GM12878 (cell line): ENCODE data around the gene PPP3CA. TPM values are rescaled to one million over a fixed set of nuclear protein-coding genes. Genes with fewer than 3 reads are reported as not detected.
A peak's percentile ranks its signal among the peaks of the same experiment; 100 is the strongest.

Experiments used
- ATAC-seq: fragments of 200-7000 bp; cut with Tn5 transposase; 3 replicates; pipeline ENCODE4 v1.9.1; 2020; ENCODE audit warnings: mild to moderate bottlenecking, moderate library complexity
- BruUV-seq: library from RNA; stranded (reverse); fragments of 400-500 nt; replicated peaks from 2 replicates; lab custom pipeline; 2021; lab: Mats Ljungman, UMichigan
- CTCF ChIA-PET: fragments of 300-600 bp; sonication (Branson Sonifier 250); formaldehyde crosslinking; extraction: SDS; loops from one replicate; lab custom pipeline; 2021; ENCODE audit warnings: inconsistent platforms; lab: Yijun Ruan, JAX
- POLR2A ChIA-PET: fragments of 350-600 bp; formaldehyde crosslinking; extraction: SDS; loops from one replicate; lab custom pipeline; 2021; ENCODE audit warnings: inconsistent platforms; lab: Charles Lee
- RAD21 ChIA-PET: fragments of 300-600 bp; sonication (Branson Sonifier 250); formaldehyde crosslinking; loops from one replicate; lab custom pipeline; 2023; ENCODE audit warnings: antibody characterized with exemption; ENCODE audit not compliant: unreplicated experiment; lab: Charles Lee
- SMC1A ChIA-PET: fragments of 300-600 bp; sonication (Branson Sonifier 250); formaldehyde crosslinking; loops from one replicate; lab custom pipeline; 2023; ENCODE audit not compliant: unreplicated experiment, uncharacterized antibody; lab: Charles Lee
- DNase-seq: peaks from one replicate; pipeline ENCODE4 v3.0.0-alpha.2; 2011; ENCODE audit warnings: low read depth, low spot score
- FAIRE-seq: peaks from 3 replicates; lab custom pipeline; 2011; peaks lifted over from hg19 to GRCh38; lab: Jason Lieb, UNC
- H2AFZ ChIP-seq: 2 replicates; pipeline ENCODE4 v1.6.0; 2011; ENCODE audit warnings: low read depth, low read length, control low read depth; ENCODE audit not compliant: control insufficient read depth
- H3K27ac ChIP-seq: 2 replicates; pipeline ENCODE4 v1.5.1; 2011; ENCODE audit warnings: control low read depth; ENCODE audit not compliant: control insufficient read depth, insufficient read depth
- H3K27me3 ChIP-seq, 2 experiments: replicated peaks in 1 of 2; 2 replicates each; pipeline versions ENCODE4 v1.6.0 to v1.6.1; 2011; ENCODE audit warnings: low read length in 1 of 2; ENCODE audit not compliant: control insufficient read depth in 2 of 2, insufficient read depth in 2 of 2
- H3K36me3 ChIP-seq, 2 experiments: 2 replicates each; pipeline ENCODE4 v1.5.1; 2011; ENCODE audit warnings: low read length in 1 of 2; ENCODE audit not compliant: control insufficient read depth in 2 of 2, insufficient read depth in 2 of 2
- H3K4me1 ChIP-seq: 2 replicates; pipeline ENCODE4 v1.6.1; 2011; ENCODE audit warnings: mild to moderate bottlenecking, low read length, moderate library complexity, mixed read lengths; ENCODE audit not compliant: control insufficient read depth, insufficient read depth
- H3K4me2 ChIP-seq: 2 replicates; pipeline ENCODE4 v1.6.0; 2011; ENCODE audit warnings: control low read depth; ENCODE audit not compliant: control insufficient read depth, insufficient read depth
- H3K4me3 ChIP-seq: fragments of 200-600 bp; sonication (generic); 2 replicates; pipeline ENCODE4 v1.5.1; 2016
- H3K79me2 ChIP-seq: 2 replicates; pipeline ENCODE4 v1.6.0; 2011; ENCODE audit warnings: low read length; ENCODE audit not compliant: control insufficient read depth, insufficient read depth
- H3K9ac ChIP-seq: 2 replicates; pipeline ENCODE4 v1.8.0; 2011; ENCODE audit warnings: low read length, control low read depth, mixed read lengths; ENCODE audit not compliant: control insufficient read depth, insufficient read depth
- H3K9me3 ChIP-seq: replicated peaks from 3 replicates; pipeline ENCODE4 v1.5.1; 2011; ENCODE audit warnings: mild to moderate bottlenecking, low read length; ENCODE audit not compliant: control insufficient read depth, insufficient read depth
- H4K20me1 ChIP-seq: 2 replicates; pipeline ENCODE4 v1.6.0; 2011; ENCODE audit not compliant: control insufficient read depth, insufficient read depth
- BCL11A ChIP-seq: IDR thresholded peaks from 2 replicates; pipeline ENCODE4 v1.6.1; 2011; ENCODE audit warnings: low read depth, low read length
- BCL3 ChIP-seq: IDR thresholded peaks from 2 replicates; pipeline ENCODE4 v1.6.1; 2011; ENCODE audit warnings: borderline replicate concordance, low read depth, mild to moderate bottlenecking, moderate library complexity, low read length; ENCODE audit not compliant: insufficient read depth, poor library complexity, severe bottlenecking
- CTCF ChIP-seq, 3 experiments: IDR thresholded peaks in 2 of 3; conservative IDR thresholded peaks in 1 of 3; 2 replicates each; pipeline ENCODE4 v1.5.1; 2011; ENCODE audit warnings: low read depth in 3 of 3, low read length in 3 of 3, mild to moderate bottlenecking in 3 of 3, control low read depth in 2 of 3, moderate library complexity in 2 of 3, inconsistent platforms in 1 of 3, mixed read lengths in 1 of 3; ENCODE audit not compliant: control insufficient read depth in 2 of 3, insufficient read depth in 1 of 3; ENCODE audit errors: extremely low read depth in 1 of 3
- CUX1 ChIP-seq: IDR thresholded peaks from 2 replicates; pipeline ENCODE4 v1.6.1; 2012; ENCODE audit warnings: improper control_type of control experiment, low read depth, low read length; ENCODE audit not compliant: insufficient replicate concordance
- HDAC2 ChIP-seq: fragments of 200-600 bp; sonication (generic); IDR thresholded peaks from 2 replicates; pipeline ENCODE4 v1.6.1; 2017
- HDAC6 ChIP-seq: fragments of 200-600 bp; sonication (generic); IDR thresholded peaks from one replicate; pipeline ENCODE4 v1.8.0; 2017; ENCODE audit warnings: antibody characterized with exemption; ENCODE audit not compliant: unreplicated experiment
- RBBP5 ChIP-seq: fragments of 200-600 bp; sonication (generic); conservative IDR thresholded peaks from 2 replicates; pipeline ENCODE4 v1.6.1; 2016
- WGBS: methylation state at CpG from one replicate; pipeline ENCODE4 v1.1.6; 2016; ENCODE audit warnings: low lambda C conversion rate; ENCODE audit not compliant: insufficient replicate concordance, insufficient coverage; ENCODE audit errors: missing lambda C conversion rate; 5-methylcytosine and 5-hydroxymethylcytosine counted together
- in situ Hi-C: fragments of 300-500 bp; cut with MboI; formaldehyde crosslinking; loops from 9 replicates; pipeline ENCODE4 v1.14.3; 2018; ENCODE audit warnings: mixed read lengths
- intact Hi-C: fragments of 100-400 bp; cut with micrococcal nuclease; formaldehyde crosslinking; loops from one replicate; pipeline ENCODE4 v1.14.2; 2022; ENCODE audit not compliant: unreplicated experiment
- polyA plus RNA-seq, 11 experiments: library from polyadenylated mRNA; depleted of rRNA in 4 of 11; unstranded in 6 of 11; stranded (reverse) in 5 of 11; fragments of >200 nt; fragmentation: Nextera tagmentation in 4 of 11; fragmentation: Illumina TruSeq in 1 of 11; extraction: Ambion mirVana in 4 of 11; extraction: Trizol in 1 of 11; gene quantifications; 1 replicate in 1 of 11; 2 replicates in 10 of 11; pipeline versions ENCODE4 v1.2.1 to v1.2.3, GENCODE V29; 2011 to 2016; ENCODE audit warnings: inconsistent platforms in 2 of 11, missing spikeins in 2 of 11, low read depth in 1 of 11
- total RNA-seq, 4 experiments: library from RNA; depleted of rRNA in 3 of 4; stranded (reverse); fragments of >200 nt in 3 of 4; fragmentation: Illumina TruSeq in 1 of 4; extraction: Trizol in 1 of 4; gene quantifications; 2 replicates each; pipeline versions ENCODE4 v1.2.1 to v1.2.3, GENCODE V29; 2013 to 2021

Gene PPP3CA
- total and polyA plus RNA-seq, 10 of the 15 experiments (the other 5 are each of a cell fraction or from before 2014, with no cell fraction given) = 0.33 to 9.0 (median 1.0) TPM

- no peak for TF ChIP-seq BCL3
Measured at GRCh38 chr4:101136373-101137370, 210.7 kb downstream of the PPP3CA start (continued).

GRCh38 chr4:101135371-101136010 is 211.8 kb downstream of the PPP3CA start:
- FAIRE-seq (peak; percentile 52), ATAC-seq (peak; percentile 80), DNase-seq (no peak)
- Histone ChIP-seq H3K4me2 (peak overlapping the region; percentile 68), H3K36me3 (no peaks in the 10 kb centered on the region), H2AFZ (peak overlapping the region; percentile 21), H3K4me3 (0 out of 2 replicates have a peak overlapping the region, but pooled peaks have one; percentile 39), H3K27me3 (no peaks in the 10 kb centered on the region), H3K9ac (no peak overlapping the region), H3K27ac (no peak overlapping the region; the same call in 1 of the 2 replicates), H4K20me1 (no peaks in the 10 kb centered on the region), H3K4me1 (peaks cover 10% of the 10 kb centered on the region; the same call in 1 of the 2 replicates), H3K9me3 (no peaks in the 10 kb centered on the region; the same call in 2 of the 3 replicates), H3K79me2 (no peaks in the 10 kb centered on the region)
- SMC1A ChIA-PET = interaction anchor here (0.8 to 1.8 kb wide), 10 partner anchors 9 to 312 kb away, joined by 3 to 9 read pairs (median 4); no protein-coding TSS in a partner anchor
- CTCF ChIA-PET = interaction anchor here (0.7 to 1.0 kb wide), 3 partner anchors 10 to 34 kb away, joined by 3 read pairs; no protein-coding TSS in a partner anchor
- POLR2A ChIA-PET = interaction anchor here (0.6 to 0.7 kb wide), 3 partner anchors 64 to 594 kb away, joined by 4 to 10 read pairs (median 6); no protein-coding TSS in a partner anchor
- intact Hi-C loops = loop anchor here (5.0 kb wide), 1 partner anchor 118 kb away; no protein-coding TSS in a partner anchor
- 37% methylated on average over 3 of the region's 3 CpGs for WGBS
- BruUV-seq = no TSS peak
- RAD21 ChIA-PET = interaction anchor here (0.7 to 2.3 kb wide), 5 partner anchors 18 to 1053 kb away, joined by 3 to 9 read pairs (median 3); no protein-coding TSS in a partner anchor
- in situ Hi-C loops = no loop called here
- TF ChIP-seq CTCF (IDR thresholded peaks at IDR 0.05 in 2 of 3, conservative IDR thresholded peaks at IDR 0.05 in 1 of 3; ENCODE audit: control insufficient read depth in 2 of 3, extremely low read depth in 1 of 3, insufficient read depth in 1 of 3, low read depth in 3 of 3, low read length in 3 of 3) = no peak
- 0 out of 2 replicates have a peak, but pooled peaks have one; percentile 17 for TF ChIP-seq BCL11A
- TF ChIP-seq CUX1 = no peak
- no peak for TF ChIP-seq HDAC6
- no peak for TF ChIP-seq HDAC2
- TF ChIP-seq RBBP5 = no peak
